OCI-LY3 (cell line): ENCODE results near the gene R3HDML.

Experiments
- H2AFZ ChIP-seq: fragments of 200-600, 300-600 bp; shearing (Covaris generic); 2 replicates; pipeline ENCODE4 v1.6.0; 2014; ENCODE audit warnings: antibody characterized with exemption, low read depth, low read length
- H3K27ac ChIP-seq: fragments of 200-600, 300-600 bp; sonication (generic); 2 replicates; pipeline ENCODE4 v1.5.1; 2014; ENCODE audit warnings: mild to moderate bottlenecking, low read length, moderate library complexity, mixed read lengths
- H3K27me3 ChIP-seq: fragments of 200-600, 300-600 bp; sonication (generic); 2 replicates; pipeline ENCODE4 v1.6.1; 2014; ENCODE audit warnings: low read depth, low read length, mixed read lengths
- H3K36me3 ChIP-seq: fragments of 200-600, 300-600 bp; sonication (generic); replicated peaks from 2 replicates; pipeline ENCODE3; 2014; ENCODE audit warnings: low read depth, low read length, mixed read lengths
- H3K4me1 ChIP-seq: fragments of 300-600, 200-600 bp; sonication (generic); 2 replicates; pipeline ENCODE4 v1.6.1; 2014; ENCODE audit warnings: low read length, mixed read lengths
- H3K4me2 ChIP-seq: fragments of 200-600, 300-600 bp; sonication (generic); 2 replicates; pipeline ENCODE4 v1.6.1; 2014; ENCODE audit warnings: low read length, mixed read lengths
- H3K4me3 ChIP-seq: fragments of 300-600, 200-600 bp; sonication (generic); 2 replicates; pipeline ENCODE4 v1.5.1; 2014; ENCODE audit warnings: antibody characterized with exemption, mild to moderate bottlenecking, low read length, moderate library complexity
- H3K79me2 ChIP-seq: fragments of 300-600, 200-600 bp; shearing (Covaris generic); 2 replicates; pipeline ENCODE4 v1.6.1; 2014; ENCODE audit warnings: mild to moderate bottlenecking, low read length, mixed read lengths
- H3K9ac ChIP-seq: fragments of 300-600, 200-600 bp; shearing (Covaris generic); 2 replicates; pipeline ENCODE4 v1.6.0; 2014; ENCODE audit warnings: mild to moderate bottlenecking, low read length, moderate library complexity
- H3K9me3 ChIP-seq: fragments of 200-600, 300-600 bp; shearing (Covaris generic); 2 replicates; pipeline ENCODE4 v1.6.1; 2014; ENCODE audit warnings: low read length, mixed read lengths; ENCODE audit not compliant: insufficient read depth
- H4K20me1 ChIP-seq: fragments of 200-600, 300-600 bp; sonication (generic); 2 replicates; pipeline ENCODE4 v1.6.1; 2016; ENCODE audit warnings: low read length, mixed read lengths; ENCODE audit not compliant: insufficient read depth
- CTCF ChIP-seq: fragments of 200-600, 300-600 bp; sonication (generic); IDR thresholded peaks from 2 replicates; pipeline ENCODE4 v1.5.1; 2014; ENCODE audit warnings: antibody characterized with exemption, low read length, low read depth
- EZH2phosphoT487 ChIP-seq: fragments of 200-600 bp; shearing (Covaris generic); IDR thresholded peaks from 2 replicates; pipeline ENCODE4 v1.6.1; 2018; ENCODE audit warnings: antibody characterized with exemption, mixed run types, low read depth

The R3HDML gene

GRCh38 chr20:44302736-44303135 lies 34.1 kb upstream of the R3HDML start:
- TF ChIP-seq CTCF (no peak), EZH2phosphoT487 (no peak)
- no peak overlapping the region for H3K27ac ChIP-seq
- H2AFZ ChIP-seq: no peak overlapping the region
- H3K4me1 ChIP-seq: no peaks in the 10 kb centered on the region
- H3K9ac ChIP-seq: no peak overlapping the region
- H3K36me3 ChIP-seq: no peaks in the 10 kb centered on the region
- no peaks in the 10 kb centered on the region for H3K9me3 ChIP-seq
- no peak overlapping the region for H3K4me3 ChIP-seq
- H3K4me2 ChIP-seq: no peak overlapping the region
- H4K20me1 ChIP-seq: 0 out of 2 replicates have a peak, but pooled peaks cover 9% of the 10 kb centered on the region
- no peaks in the 10 kb centered on the region for H3K79me2 ChIP-seq
- H3K27me3 ChIP-seq: no peaks in the 10 kb centered on the region

GRCh38 chr20:44304383-44304782 lies 32.5 kb upstream of the R3HDML start:
- Histone ChIP-seq H3K4me3 (no peak overlapping the region), H2AFZ (no peak overlapping the region), H3K4me1 (no peaks in the 10 kb centered on the region), H3K27ac (no peak overlapping the region), H3K4me2 (no peak overlapping the region), H3K9me3 (no peaks in the 10 kb centered on the region), H4K20me1 (0 out of 2 replicates have a peak, but pooled peaks cover 9% of the 10 kb centered on the region), H3K9ac (no peak overlapping the region), H3K79me2 (peaks cover under 1% of the 10 kb centered on the region; the same call in 1 of the 2 replicates), H3K27me3 (no peaks in the 10 kb centered on the region), H3K36me3 (no peaks in the 10 kb centered on the region)
- no peak for TF ChIP-seq EZH2phosphoT487
- TF ChIP-seq CTCF: no peak

GRCh38 chr20:44306927-44307326 lies 29.9 kb upstream of the R3HDML start:
- no peak overlapping the region for H2AFZ ChIP-seq
- no peak overlapping the region for H3K27ac ChIP-seq
- no peak overlapping the region for H3K9ac ChIP-seq
- H3K27me3 ChIP-seq: no peaks in the 10 kb centered on the region
- no peaks in the 10 kb centered on the region for H3K36me3 ChIP-seq
- no peaks in the 10 kb centered on the region for H3K9me3 ChIP-seq
- H3K79me2 ChIP-seq: peaks cover 15% of the 10 kb centered on the region
- H3K4me1 ChIP-seq: peaks cover 9% of the 10 kb centered on the region
- 0 out of 2 replicates have a peak, but pooled peaks cover 9% of the 10 kb centered on the region for H4K20me1 ChIP-seq
- TF ChIP-seq CTCF (no peak), EZH2phosphoT487 (no peak)
- H3K4me2 ChIP-seq: no peak overlapping the region
- H3K4me3 ChIP-seq: no peak overlapping the region

- Histone ChIP-seq H3K9me3 (no peaks in the 10 kb centered on the region), H3K4me3 (peak overlapping the region; percentile 79), H3K79me2 (peaks cover 15% of the 10 kb centered on the region), H3K27ac (no peak overlapping the region), H3K27me3 (no peaks in the 10 kb centered on the region), H3K4me2 (peak overlapping the region; percentile 93), H4K20me1 (no peaks in the 10 kb centered on the region), H3K4me1 (peaks cover 9% of the 10 kb centered on the region), H2AFZ (peak overlapping the region; percentile 81; the same call in 1 of the 2 replicates), H3K9ac (peak overlapping the region; percentile 76), H3K36me3 (no peaks in the 10 kb centered on the region)
- TF ChIP-seq EZH2phosphoT487 (no peak), CTCF (no peak)
Observed at GRCh38 chr20:44309763-44310663, 26.8 kb upstream of the R3HDML start.
